A673 (cell line): Measurements from ENCODE around the gene BCAS1.

Source experiments
- EZH2 ChIP-seq: fragments of 200-600 bp; sonication (generic); IDR thresholded peaks from 2 replicates; pipeline ENCODE4 v1.6.1; 2017; ENCODE audit warnings: borderline replicate concordance, low read depth, mild to moderate bottlenecking, mixed read lengths, antibody characterized with exemption, low read length; ENCODE audit not compliant: poor library complexity, severe bottlenecking
- TF ChIP-seq, protein P1 (sequence below): fragments of 300-800, 200-600 bp; sonication (generic); conservative IDR thresholded peaks from 2 replicates; pipeline ENCODE4 v1.5.1; 2017; ENCODE audit warnings: low read depth, mild to moderate bottlenecking, antibody characterized with exemption, low read length, moderate library complexity, mixed read lengths

- TF ChIP-seq, protein P1, sequence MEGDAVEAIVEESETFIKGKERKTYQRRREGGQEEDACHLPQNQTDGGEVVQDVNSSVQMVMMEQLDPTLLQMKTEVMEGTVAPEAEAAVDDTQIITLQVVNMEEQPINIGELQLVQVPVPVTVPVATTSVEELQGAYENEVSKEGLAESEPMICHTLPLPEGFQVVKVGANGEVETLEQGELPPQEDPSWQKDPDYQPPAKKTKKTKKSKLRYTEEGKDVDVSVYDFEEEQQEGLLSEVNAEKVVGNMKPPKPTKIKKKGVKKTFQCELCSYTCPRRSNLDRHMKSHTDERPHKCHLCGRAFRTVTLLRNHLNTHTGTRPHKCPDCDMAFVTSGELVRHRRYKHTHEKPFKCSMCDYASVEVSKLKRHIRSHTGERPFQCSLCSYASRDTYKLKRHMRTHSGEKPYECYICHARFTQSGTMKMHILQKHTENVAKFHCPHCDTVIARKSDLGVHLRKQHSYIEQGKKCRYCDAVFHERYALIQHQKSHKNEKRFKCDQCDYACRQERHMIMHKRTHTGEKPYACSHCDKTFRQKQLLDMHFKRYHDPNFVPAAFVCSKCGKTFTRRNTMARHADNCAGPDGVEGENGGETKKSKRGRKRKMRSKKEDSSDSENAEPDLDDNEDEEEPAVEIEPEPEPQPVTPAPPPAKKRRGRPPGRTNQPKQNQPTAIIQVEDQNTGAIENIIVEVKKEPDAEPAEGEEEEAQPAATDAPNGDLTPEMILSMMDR = no peak
- TF ChIP-seq EZH2 = no peak
These were observed 67.7 kb downstream of the BCAS1 start for GRCh38 chr20:54002741-54003140.
